Measurements from ENCODE around the gene PHOX2A.

- TF ChIP-seq CTCF (IDR thresholded peaks at IDR 0.05; ENCODE audit: insufficient read depth, low read length) (no peak), POLR2AphosphoS5 (IDR thresholded peaks at IDR 0.05; ENCODE audit: low read depth) (no peak)
Observed at GRCh38 chr11:72236774-72237111, 7.2 kb downstream of the PHOX2A start.
